Hematopoietic multipotent progenitor cell treated with erythropoietin and hydrocortisone succinate and interleukin-3 and kit ligand, for 8 days (in vitro differentiated cells): ENCODE data around the gene SLC44A3.

ENCODE experiments used
- DNase-seq: peaks from one replicate; pipeline ENCODE4 v3.0.0-alpha.2; 2015

Gene SLC44A3

GRCh38 chr1:94875794-94876193 is 55.6 kb downstream of the SLC44A3 start:
- DNase-seq = no peak

DNA sequence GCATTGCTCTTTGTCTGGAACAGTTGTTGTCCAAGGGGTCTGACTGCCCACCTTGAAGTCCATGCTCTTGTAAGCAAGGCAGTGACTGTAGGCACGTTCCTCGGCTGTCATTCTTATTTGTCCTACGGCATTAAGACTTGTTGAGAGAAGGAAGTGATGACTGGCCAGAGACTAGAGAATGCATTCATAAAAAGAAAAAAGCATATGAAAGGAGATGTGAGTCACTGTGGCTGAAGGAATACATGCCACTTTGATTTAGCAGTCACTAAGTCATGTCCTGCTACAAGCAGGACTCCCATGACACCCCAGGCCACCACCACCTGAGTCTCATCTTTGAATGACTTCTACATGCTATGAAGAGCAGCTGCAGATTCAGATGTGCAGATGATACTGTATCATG is 56.2 kb downstream of the SLC44A3 start:
- no peak for DNase-seq

DNA sequence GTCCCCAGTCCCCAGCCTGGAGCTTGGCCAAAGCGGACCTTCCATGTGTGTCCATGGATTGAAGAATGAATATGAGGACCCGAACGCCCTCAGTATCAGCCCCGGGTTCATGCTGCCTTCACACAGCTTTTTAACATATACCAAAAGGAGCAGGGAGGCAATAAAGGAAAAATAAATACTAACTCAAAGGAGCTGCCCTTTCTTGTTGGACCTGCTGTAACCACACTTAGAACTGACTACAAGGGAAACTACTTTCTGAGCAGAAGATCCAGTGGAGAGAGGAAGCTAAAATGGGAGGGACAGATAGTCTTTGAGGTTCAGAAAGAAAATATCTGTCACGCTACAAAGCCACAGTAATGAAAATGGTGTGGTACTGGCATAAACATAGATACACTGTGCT is 58.2 kb downstream of the SLC44A3 start:
- no peak for DNase-seq

DNA sequence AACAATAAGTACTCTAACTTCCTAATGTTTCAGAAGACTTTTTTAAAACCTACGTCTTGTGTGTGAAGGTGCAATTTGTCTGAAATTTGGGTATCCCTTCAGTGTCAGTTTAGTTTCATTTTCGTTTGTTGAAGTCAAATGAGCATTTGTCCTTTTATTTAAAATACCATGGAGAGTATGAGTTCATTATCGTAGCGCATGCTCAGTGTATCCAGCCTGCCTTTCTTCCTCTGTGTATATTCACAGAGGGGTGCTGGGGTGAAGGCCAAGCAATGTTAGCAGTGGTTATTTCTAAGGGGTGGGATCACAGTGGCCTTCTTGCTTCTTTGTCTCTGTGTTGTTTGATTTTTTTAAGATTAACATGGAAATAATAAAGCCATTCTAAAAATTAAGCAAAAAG is 63.5 kb downstream of the SLC44A3 start:
- DNase-seq = peak; percentile 9

- DNase-seq = no peak
Measured at GRCh38 chr1:94884106-94884505, 63.9 kb downstream of the SLC44A3 start.

GRCh38 chr1:94884507-94884906 is 64.3 kb downstream of the SLC44A3 start:
- DNase-seq = no peak

- DNase-seq = no peak
Measured at GRCh38 chr1:94886361-94886760, 66.2 kb downstream of the SLC44A3 start.

DNA sequence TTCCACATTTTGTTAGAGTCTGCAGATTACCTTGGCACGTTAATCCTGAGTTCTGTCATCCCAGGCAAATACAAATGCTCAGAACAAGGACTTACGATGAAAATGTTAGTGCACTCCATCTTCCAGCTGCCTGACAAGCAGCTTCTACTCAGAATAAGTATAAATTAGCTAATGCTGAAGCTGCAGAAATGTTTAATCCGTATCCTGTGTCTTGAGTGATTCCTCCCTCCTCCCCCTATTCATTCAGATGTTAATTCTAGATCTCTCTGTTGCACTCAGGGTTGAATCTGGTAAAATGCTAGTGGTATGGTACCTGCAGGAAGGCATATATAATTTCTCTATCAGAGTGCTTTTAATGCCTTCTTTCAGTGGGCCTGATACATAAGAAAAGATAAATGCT is 66.9 kb downstream of the SLC44A3 start:
- no peak for DNase-seq

DNA sequence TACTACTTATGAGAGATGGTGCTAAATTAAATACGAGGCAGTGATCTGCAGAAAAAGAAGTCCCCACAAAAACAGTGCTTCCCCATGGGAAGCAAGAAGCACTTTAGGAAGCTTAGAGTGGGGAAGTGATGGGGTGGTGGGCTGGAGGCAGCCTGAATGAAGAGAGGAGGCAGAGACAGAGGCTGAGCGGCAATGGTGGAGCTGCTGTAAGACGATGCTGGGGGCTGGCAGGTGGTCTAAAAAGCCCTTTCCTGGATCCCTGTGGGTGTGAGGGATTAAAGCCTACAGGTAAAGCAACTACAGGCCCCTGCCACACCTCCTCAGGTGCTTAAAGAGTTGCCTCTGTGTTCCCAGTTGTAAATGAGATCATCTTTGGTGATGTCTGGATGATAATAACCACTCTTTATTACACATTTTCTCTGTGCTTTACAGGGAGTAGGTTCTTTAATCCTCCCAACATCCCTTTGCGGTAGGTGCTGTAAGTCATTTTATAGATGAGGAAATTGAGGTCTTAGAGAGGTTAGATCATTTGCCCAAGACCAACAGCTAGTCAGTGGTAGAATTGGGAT is 67.5 kb downstream of the SLC44A3 start:
- no peak for DNase-seq

- no peak for DNase-seq
Measured at GRCh38 chr1:94888201-94888600, 68.0 kb downstream of the SLC44A3 start.

DNA sequence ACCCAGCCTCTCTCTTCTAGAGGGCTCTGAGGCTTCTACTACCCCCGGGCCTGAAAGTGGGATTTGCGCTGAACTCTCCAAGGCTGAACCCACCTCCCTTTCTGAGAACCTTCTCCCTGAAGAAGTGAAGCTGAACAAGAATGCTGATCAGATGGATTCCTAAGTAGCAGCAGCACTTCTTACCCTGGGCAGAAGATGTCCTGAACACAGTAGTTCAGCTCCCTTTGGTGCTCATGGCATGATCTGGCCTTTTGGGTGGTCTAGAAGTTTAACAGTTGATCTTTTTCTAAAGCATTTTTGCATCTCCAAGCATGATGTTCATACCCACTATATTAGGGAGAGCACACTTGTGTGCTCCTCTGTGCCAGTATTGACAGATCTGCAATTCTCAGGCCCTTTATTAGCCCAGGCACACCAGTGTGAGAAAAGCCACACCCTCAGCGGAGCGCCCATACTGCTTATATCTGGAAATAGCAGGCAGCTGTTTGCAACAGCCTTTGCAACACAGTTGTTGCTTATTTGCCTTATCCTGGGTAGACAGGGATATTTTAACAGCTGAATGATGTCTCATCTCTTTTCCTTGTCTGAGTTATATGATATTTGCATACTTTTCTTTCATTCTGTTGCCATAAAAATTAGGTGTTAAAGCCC is 72.6 kb downstream of the SLC44A3 start:
- DNase-seq = peak; percentile 96

- DNase-seq = no peak
Measured at GRCh38 chr1:94894630-94895029, 74.5 kb downstream of the SLC44A3 start.

GRCh38 chr1:94895518-94895917 is 75.4 kb downstream of the SLC44A3 start:
- DNase-seq = no peak

- no peak for DNase-seq
Measured at GRCh38 chr1:94898491-94899385, 78.6 kb downstream of the SLC44A3 start.

GRCh38 chr1:94899756-94900155 is 79.6 kb downstream of the SLC44A3 start:
- DNase-seq = no peak

- DNase-seq = peak; percentile 20
Measured at GRCh38 chr1:94901841-94902240, 81.7 kb downstream of the SLC44A3 start.

DNA sequence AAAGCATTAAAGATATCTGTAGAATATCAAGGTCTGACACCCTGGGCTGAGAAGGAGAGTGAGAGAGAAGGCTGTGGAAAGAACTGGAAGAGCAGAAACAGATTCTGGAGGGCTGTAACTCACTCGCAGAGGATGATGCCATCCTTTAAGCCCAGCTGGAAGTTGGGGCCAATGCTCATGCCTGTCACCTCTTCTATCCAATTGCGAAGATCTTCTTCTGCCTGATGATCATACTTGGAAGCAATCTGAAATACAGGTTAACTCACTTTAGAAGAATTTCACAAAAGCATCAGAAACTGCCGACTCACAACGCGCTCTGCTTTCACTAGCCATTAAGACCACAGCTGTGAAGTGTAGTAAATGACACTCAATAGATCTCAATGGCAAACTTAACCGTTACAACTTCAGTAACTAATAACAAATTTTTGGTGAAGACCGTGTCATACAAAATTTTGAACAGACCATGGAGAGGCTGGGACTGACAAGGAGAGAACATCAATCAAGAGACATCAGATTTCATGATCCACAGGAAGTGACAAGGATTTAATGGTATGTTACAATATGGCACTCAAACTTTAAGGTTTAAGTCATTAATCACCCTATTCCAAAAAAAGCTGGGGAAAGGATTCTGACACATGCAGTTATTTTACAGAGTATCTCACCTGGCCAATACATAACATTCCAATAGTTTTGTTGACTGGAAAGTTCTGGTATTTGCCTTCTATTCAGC is 83.3 kb downstream of the SLC44A3 start:
- DNase-seq = no peak

DNA sequence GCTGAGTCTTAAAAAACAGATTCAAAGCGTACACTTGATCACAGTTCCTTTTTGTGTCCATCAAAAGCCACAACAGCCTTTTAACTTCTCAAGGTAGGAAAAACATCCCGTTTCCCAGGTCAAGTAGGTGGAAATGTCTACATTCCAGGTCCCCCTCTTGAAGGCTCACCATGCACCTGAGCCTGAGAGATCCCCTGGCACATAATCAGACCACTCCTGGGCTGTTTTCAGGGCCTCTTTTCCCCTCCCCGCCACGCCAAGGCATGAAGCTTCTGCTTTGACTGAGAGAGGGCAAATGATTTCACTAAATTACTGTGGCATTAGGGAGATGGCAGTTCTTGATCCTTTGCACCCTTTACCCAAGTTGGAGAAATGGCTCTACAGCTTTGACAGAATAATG is 85.0 kb downstream of the SLC44A3 start:
- no peak for DNase-seq

GRCh38 chr1:94906382-94906781 is 86.2 kb downstream of the SLC44A3 start:
- no peak for DNase-seq

- no peak for DNase-seq
Measured at GRCh38 chr1:94907136-94907535, 87.0 kb downstream of the SLC44A3 start.

DNA sequence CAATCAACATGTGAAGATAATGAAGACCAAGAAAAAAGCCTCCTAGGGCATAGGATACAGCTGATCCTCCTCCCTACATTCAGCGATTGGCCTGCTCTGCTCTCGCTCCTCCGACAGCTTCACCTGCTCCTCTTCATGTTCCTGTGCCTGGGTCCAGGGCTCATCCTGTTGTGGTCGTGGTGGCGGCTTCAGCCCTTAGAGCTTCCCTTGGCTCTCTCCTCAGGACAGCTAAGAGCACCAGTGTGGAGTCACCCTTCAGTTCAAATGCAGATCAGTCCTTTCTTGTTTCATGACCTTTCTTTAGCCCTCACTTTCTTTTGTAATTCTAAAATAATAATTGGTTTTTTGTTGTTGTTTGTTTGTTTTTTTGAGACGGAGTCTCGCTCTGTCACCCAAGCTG is 88.0 kb downstream of the SLC44A3 start:
- no peak for DNase-seq

DNA sequence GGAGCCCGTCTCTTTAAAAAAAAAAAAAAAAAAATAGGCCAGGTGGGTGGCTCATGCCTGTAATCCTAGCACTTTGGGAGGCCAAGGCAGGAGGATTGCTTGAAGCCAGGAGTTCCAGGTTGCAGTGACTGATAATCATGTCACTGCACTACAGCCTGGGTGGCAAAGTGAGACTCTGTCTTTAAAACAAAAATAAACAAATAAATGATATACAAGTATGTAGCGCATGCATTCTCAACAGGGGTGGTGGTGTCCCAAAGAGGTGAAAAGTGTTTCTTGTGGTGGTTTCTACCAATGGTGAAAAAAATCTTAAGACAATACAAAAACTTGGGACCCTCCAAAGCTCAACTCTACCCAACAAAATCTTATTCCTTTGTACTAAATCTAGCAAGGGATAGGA is 88.8 kb downstream of the SLC44A3 start:
- DNase-seq = no peak

DNA sequence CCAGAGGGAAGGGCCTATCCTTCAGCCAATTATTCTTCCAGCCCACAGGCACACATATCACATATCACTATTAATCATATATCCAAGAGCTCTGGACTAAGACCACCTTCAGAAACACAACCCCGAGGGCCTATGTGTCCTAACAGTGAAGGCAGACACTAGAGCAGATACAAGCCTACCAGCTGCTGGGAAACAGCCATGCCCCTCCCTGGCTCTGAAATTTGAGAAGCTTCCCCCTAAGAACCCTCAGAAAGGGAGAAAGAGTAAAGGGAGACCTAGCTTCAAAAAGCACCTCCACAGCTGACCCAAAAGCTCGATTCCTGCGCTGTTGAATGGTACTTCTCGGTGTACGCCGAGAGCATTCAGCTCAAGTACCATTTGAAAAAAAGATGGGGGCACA is 89.3 kb downstream of the SLC44A3 start:
- DNase-seq = no peak
